Brain microvascular endothelial cell (primary cell): ENCODE measurements around the gene CFAP92.

ENCODE experiments used
- DNase-seq: peaks from one replicate; pipeline ENCODE4 v3.0.0-alpha.2; 2020
- H3K27ac ChIP-seq: fragments of 250-450 bp; sonication (Bioruptor Pico); 2 replicates; pipeline ENCODE4 v1.5.1; 2020; ENCODE audit warnings: mild to moderate bottlenecking, moderate library complexity
- H3K27me3 ChIP-seq: fragments of 250-450 bp; sonication (Bioruptor Pico); replicated peaks from 2 replicates; pipeline ENCODE4 v1.5.1; 2020; ENCODE audit warnings: mild to moderate bottlenecking
- H3K36me3 ChIP-seq: fragments of 250-450 bp; sonication (Bioruptor Pico); replicated peaks from 2 replicates; pipeline ENCODE4 v1.5.1; 2020; ENCODE audit warnings: mild to moderate bottlenecking
- H3K4me3 ChIP-seq: 2 replicates; pipeline ENCODE4 v1.5.1; 2011; ENCODE audit warnings: low read depth, mild to moderate bottlenecking, control low read depth, low read length, moderate library complexity
- in situ Hi-C: cut with HindIII; loops from 2 replicates; pipeline ENCODE4 v1.10.0; 2017; ENCODE audit warnings: low sequenced_read_pairs, low pct_ligation_motif_present
- TF ChIP-seq, protein P1 (sequence below): IDR thresholded peaks from 2 replicates; pipeline ENCODE4 v1.5.1; 2011; ENCODE audit warnings: low read depth, mild to moderate bottlenecking, moderate library complexity, low read length, control low read depth, inconsistent platforms; ENCODE audit errors: missing control alignments

Gene CFAP92

DNA sequence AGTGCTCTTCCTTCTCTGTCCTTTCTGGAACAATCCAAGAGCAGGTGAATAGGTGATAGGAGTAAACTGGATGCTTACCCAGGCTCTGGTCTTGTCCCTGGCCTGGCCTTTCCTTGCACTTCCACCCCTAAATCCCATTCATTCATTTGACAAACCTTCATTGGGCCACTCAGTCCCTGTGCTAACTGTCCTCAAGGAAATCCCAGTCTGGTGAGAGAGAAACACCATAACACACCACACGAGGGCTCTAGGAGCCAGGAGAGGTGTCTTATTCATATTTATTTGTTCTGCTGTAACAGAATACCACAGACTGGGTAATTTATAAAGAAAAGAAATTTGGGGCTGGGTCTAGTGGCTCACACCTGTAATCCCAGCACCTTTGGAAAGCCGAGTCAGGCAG is 30.0 kb upstream of the CFAP92 start:
- DNase-seq: no peak
- TF ChIP-seq, protein P1, sequence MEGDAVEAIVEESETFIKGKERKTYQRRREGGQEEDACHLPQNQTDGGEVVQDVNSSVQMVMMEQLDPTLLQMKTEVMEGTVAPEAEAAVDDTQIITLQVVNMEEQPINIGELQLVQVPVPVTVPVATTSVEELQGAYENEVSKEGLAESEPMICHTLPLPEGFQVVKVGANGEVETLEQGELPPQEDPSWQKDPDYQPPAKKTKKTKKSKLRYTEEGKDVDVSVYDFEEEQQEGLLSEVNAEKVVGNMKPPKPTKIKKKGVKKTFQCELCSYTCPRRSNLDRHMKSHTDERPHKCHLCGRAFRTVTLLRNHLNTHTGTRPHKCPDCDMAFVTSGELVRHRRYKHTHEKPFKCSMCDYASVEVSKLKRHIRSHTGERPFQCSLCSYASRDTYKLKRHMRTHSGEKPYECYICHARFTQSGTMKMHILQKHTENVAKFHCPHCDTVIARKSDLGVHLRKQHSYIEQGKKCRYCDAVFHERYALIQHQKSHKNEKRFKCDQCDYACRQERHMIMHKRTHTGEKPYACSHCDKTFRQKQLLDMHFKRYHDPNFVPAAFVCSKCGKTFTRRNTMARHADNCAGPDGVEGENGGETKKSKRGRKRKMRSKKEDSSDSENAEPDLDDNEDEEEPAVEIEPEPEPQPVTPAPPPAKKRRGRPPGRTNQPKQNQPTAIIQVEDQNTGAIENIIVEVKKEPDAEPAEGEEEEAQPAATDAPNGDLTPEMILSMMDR: peak; percentile 46
- in situ Hi-C loops: no loop called here
- no peaks in the 10 kb centered on the region for H3K27me3 ChIP-seq
- no peak overlapping the region for H3K27ac ChIP-seq
- no peak overlapping the region for H3K4me3 ChIP-seq
- no peaks in the 10 kb centered on the region for H3K36me3 ChIP-seq

DNA sequence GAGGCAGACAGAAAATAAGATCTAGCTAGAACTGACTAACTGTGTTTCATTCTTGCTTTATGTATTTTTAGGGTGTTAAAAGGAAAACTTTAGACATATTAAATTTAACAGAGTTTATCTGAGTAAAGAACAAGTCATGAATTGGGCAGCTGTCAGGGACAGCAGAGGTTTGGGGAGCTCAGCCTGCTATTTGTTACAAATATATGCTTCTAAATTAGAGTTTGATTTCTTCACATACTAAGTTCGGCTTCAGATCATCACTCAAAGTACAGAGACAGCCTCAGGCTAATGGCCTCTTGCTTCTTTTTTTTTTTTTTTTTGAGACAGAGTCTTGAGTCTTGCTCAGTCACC is 29.1 kb upstream of the CFAP92 start:
- TF ChIP-seq, protein P1: no peak
- H3K27ac ChIP-seq: no peak overlapping the region
- no peaks in the 10 kb centered on the region for H3K36me3 ChIP-seq
- no peak overlapping the region for H3K4me3 ChIP-seq
- DNase-seq: no peak
- H3K27me3 ChIP-seq: no peaks in the 10 kb centered on the region
- in situ Hi-C loops: no loop called here

DNA sequence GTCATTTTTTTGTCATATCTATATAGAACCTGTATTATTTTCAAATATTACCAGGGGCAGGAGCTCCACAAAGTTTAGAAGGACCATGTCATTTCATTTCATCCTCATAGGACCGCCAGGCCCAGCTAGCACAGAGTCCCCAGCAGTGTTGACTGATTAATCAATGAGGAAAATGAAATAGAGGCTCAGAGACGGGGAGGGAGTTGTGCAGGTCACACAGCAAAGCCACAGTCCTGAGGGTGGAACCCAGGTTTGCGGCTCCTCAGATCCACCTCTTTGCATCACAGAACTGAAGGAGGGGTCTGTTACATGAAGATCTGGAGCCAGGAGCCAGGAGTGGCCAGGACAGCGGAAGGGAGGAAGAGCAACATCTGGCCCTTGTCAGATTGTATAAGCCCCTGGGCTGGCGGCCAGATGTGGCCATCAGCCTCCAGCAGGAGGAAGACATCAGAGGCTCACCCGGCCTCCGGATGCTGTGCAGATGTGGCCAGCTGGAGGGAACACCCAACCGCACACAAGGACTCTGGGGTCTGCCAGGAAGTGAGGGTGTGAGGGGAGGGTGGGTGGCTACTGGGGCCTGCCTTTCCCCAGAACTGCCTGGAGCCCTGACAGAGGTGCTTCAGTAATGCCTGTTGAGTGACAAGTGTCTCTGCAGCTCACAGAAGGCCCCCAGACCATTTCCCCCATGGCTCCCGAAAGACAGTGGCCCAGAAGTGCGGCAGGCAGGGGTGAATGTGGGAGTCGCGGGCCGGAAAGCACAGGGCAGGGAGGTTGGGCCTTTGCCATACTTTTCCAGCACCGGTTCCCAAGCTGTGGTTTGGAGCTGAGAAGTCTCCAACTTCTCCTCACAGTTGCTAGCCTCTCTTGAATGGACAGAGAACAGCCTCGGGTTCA is 28.5 kb upstream of the CFAP92 start:
- no peak for DNase-seq
- no peaks in the 10 kb centered on the region for H3K36me3 ChIP-seq
- H3K27me3 ChIP-seq: no peaks in the 10 kb centered on the region
- TF ChIP-seq, protein P1: no peak
- in situ Hi-C loops: no loop called here
- no peak overlapping the region for H3K27ac ChIP-seq
- no peak overlapping the region for H3K4me3 ChIP-seq

DNA sequence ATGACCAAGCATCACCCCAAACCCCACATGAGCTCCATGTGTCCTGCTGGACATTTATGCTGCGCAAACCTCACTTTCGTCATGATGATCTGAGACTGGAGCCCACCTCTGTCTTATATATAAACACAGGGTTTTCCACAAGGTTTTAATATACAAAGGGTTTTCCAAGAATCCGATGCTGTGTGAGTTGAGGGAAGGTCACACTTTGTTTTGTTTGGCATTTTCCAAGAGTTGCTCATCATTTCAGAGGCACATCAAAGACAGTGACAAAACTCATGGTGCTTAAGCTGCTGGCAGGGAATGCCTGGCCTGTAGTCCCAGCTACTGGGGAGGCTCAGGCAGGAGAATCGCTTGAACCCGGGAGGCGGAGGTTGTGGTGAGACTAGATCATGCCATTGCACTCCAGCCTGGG is 27.3 kb upstream of the CFAP92 start:
- TF ChIP-seq, protein P1: no peak
- DNase-seq: no peak
- in situ Hi-C loops: no loop called here
- Histone ChIP-seq H3K36me3 (no peaks in the 10 kb centered on the region), H3K4me3 (no peak overlapping the region), H3K27me3 (no peaks in the 10 kb centered on the region), H3K27ac (no peak overlapping the region)

DNA sequence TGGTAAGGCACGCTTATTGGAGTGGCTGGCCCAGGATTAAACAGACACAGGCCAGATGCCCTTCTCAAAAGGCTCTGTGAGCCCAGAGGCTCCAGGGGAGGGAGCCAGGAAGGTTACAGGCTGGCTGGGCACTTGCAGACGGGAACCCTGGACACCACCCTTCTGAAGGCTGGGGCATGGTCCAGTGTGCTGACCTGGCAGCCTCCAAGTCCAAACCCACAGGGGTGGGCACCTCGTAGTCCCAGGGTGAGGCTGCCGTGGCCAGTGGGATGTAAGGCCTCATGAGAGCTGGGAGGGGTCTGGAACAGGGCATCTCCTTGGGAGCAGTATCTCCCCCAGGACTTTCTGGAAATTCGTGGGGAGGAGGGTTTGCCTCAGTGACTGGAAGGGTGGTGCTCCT is 26.8 kb upstream of the CFAP92 start:
- H3K27ac ChIP-seq: no peak overlapping the region
- no peaks in the 10 kb centered on the region for H3K36me3 ChIP-seq
- no peak for DNase-seq
- no peaks in the 10 kb centered on the region for H3K27me3 ChIP-seq
- H3K4me3 ChIP-seq: no peak overlapping the region
- in situ Hi-C loops: no loop called here
- TF ChIP-seq, protein P1: no peak

DNA sequence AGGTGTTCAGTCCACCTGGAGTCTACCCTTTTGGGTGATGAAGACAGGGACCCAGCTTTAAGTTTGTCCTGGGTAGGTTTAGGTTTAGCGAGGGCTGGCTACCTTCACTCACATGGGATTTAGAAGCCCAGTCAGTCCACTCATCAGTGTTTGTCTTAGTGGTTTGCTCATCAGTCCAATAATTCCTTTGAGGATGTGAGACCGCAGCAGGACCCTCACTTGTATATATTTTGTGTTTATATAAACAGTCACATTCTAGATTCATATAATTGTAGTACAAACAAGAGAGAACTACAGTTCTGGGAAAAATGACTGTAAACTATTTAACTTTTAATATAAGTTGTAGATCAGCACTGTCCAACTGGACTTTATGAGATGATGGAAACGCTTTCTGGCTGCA is 25.4 kb upstream of the CFAP92 start:
- in situ Hi-C loops: no loop called here
- no peak overlapping the region for H3K27ac ChIP-seq
- no peak overlapping the region for H3K4me3 ChIP-seq
- H3K27me3 ChIP-seq: no peaks in the 10 kb centered on the region
- no peak for DNase-seq
- no peaks in the 10 kb centered on the region for H3K36me3 ChIP-seq
- TF ChIP-seq, protein P1: no peak
